WTC11 (cell line): ENCODE data around the gene GRIFIN.

Experiments
- CTCF ChIP-seq: fragments of 200-600 bp; IDR thresholded peaks from 2 replicates; pipeline ENCODE4 v1.8.0; 2022; ENCODE audit warnings: antibody characterized with exemption
- ESRRA ChIP-seq: sonication (generic); formaldehyde crosslinking; IDR thresholded peaks from 2 replicates; pipeline ENCODE4 v1.8.1; 2022; ENCODE audit warnings: mild to moderate bottlenecking, missing genetic modification reagents, borderline replicate concordance
- ETV6 ChIP-seq: sonication (generic); formaldehyde crosslinking; IDR thresholded peaks from 2 replicates; pipeline ENCODE4 v1.8.1; 2022; ENCODE audit warnings: mild to moderate bottlenecking, missing genetic modification reagents
- TCF7 ChIP-seq: sonication (generic); formaldehyde crosslinking; IDR thresholded peaks from 2 replicates; pipeline ENCODE4 v1.8.0; 2022; ENCODE audit warnings: mild to moderate bottlenecking, low read depth, missing genetic modification reagents, moderate library complexity
- TF ChIP-seq, protein P1 (sequence below): fragments of 250-450 bp; sonication (Bioruptor Pico); IDR thresholded peaks from 2 replicates; pipeline ENCODE4 v1.9.0; 2021; ENCODE audit warnings: mild to moderate bottlenecking

DNA sequence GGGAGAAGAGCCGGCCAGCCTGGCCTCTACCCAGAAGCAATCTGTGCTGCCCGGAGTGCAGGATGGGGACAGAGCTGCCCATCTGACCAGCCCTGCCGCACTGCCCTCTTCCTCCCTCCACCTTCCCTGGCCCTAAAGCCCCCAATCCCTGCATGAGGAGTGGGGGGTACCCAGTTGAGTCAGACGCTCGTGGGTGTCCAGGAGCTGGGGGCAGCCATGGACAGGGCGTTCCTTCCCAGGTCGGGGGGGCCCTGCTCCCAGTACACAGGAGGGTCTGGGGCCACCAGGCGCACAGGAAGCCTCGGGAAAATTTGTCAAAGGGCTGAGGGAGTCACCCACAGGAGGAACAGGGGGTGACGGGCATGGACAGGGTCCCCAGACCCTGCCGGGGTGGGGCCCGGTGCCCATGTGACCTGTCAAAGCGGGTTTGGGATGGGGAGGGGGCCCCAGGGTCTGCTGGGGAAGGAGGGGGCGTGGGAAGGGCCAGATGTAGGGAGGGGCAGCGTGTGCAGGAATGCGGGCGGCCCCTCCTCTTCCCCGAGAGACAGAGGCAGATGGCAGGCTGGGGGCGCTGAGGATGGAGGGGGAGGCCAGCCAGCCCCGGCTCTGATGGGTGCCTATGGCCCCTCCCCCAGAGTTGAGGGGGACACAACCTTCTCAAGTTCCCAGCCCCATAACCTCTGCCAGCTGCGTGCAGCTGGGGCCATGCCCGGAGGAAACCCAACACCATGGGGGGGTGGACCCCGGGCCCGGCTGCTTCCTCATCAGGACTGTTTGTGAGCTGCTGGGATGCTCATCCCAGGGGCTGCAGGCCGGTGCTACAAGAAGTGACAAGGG, 21.5 kb upstream of the GRIFIN start:
- no peak for TF ChIP-seq CTCF
- TF ChIP-seq ETV6 (CRISPR knock-in tag): no peak
- no peak for TF ChIP-seq TCF7
- TF ChIP-seq ESRRA (CRISPR knock-in tag): no peak
- TF ChIP-seq, protein P1, sequence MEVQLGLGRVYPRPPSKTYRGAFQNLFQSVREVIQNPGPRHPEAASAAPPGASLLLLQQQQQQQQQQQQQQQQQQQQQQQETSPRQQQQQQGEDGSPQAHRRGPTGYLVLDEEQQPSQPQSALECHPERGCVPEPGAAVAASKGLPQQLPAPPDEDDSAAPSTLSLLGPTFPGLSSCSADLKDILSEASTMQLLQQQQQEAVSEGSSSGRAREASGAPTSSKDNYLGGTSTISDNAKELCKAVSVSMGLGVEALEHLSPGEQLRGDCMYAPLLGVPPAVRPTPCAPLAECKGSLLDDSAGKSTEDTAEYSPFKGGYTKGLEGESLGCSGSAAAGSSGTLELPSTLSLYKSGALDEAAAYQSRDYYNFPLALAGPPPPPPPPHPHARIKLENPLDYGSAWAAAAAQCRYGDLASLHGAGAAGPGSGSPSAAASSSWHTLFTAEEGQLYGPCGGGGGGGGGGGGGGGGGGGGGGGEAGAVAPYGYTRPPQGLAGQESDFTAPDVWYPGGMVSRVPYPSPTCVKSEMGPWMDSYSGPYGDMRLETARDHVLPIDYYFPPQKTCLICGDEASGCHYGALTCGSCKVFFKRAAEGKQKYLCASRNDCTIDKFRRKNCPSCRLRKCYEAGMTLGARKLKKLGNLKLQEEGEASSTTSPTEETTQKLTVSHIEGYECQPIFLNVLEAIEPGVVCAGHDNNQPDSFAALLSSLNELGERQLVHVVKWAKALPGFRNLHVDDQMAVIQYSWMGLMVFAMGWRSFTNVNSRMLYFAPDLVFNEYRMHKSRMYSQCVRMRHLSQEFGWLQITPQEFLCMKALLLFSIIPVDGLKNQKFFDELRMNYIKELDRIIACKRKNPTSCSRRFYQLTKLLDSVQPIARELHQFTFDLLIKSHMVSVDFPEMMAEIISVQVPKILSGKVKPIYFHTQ (CRISPR knock-in tag): no peak
